GM19397 (cell line): ENCODE results near the gene YBX1.
"Not testable (repeated sequence)": the region's sequence is repeated elsewhere in the genome, so short reads cannot be mapped to it uniquely, and the experiment has no call there.

Experiments
- ATAC-seq: cut with Tn5 transposase; IDR thresholded peaks from one replicate; pipeline ENCODE4 v1.9.1; 2021; ENCODE audit warnings: mild to moderate bottlenecking, moderate library complexity; ENCODE audit not compliant: unreplicated experiment

YBX1 gene

GRCh38 chr1:42681741-42682483 lies at the start of gene YBX1:
Gene YBX1 (plus strand): TSS chr1:42682418. CDS start chr1:42682566, 148 bp downstream.
- peak; percentile 80 for ATAC-seq

GRCh38 chr1:42639116-42639515 lies 43.1 kb upstream of the YBX1 start:
- no peak for ATAC-seq

DNA sequence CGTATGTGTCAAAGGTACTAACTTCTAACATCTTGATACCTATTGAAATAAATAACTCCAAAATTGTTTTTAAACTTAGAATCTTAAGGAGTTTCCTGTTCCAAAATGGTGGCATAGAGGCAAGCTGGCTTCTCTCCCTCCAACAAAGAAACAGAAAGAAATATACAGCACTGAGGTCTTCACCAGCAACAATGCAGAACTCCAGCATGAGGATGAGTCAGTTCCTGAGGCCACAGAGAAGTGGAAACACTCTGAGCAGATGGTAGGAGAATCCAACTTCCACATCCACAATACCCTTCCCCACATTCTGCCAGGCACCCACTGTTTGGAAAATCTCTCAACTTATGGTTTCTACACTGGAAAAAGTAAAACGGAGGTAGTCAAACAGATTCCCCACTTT lies 36.2 kb upstream of the YBX1 start:
- no peak for ATAC-seq

GRCh38 chr1:42657201-42657600 lies 25.0 kb upstream of the YBX1 start:
- ATAC-seq: no peak

- peak; percentile 97 for ATAC-seq
Measured at GRCh38 chr1:42657981-42658876, 24.0 kb upstream of the YBX1 start, which contains the start of gene PPIH. Gene PPIH (plus strand): TSS chr1:42658423. CDS start chr1:42658447, 24 bp downstream.

DNA sequence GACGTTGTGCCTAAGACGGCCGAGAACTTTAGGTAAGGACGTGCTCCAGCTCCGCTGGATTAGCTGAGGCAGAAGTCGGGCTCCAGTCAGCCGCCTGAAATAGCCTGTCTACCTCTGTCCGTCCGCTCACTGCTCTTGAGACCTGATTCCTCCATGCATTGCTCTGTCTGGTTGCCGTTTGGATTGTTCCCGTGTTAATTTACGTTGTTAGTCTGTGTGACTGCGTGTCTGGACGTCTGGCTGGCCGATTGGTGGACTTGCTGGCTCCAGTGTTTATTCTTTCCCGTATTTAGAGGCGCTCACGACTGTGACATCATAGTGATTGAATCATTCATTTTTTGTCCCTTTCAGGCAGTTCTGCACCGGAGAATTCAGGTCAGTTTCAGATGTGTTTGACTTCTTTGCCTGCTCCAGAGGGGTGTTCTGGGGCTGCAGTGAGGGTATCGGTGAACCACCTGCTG lies 23.3 kb upstream of the YBX1 start:
- ATAC-seq: no peak

GRCh38 chr1:42660907-42661500 lies 21.2 kb upstream of the YBX1 start:
- no peak for ATAC-seq

DNA sequence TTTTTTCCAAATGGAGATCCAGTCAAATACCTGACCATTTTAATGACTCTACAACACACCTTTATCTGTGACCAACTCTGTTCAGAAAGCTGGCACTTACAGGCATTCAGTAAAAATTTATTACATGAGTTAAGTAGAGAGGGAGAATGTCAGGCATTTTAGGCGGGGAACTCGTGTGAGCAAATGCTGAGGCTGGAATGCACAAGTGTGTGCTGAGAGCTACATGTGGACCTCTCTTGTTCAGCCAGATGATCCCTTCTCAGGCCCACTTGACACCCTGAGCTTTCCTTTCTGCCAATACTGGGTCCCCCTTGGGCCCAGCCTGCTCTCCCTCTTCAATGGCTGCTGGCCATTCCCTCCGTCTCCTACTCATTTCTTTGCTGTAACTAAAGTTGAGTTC lies 12.3 kb upstream of the YBX1 start:
- no peak for ATAC-seq

DNA sequence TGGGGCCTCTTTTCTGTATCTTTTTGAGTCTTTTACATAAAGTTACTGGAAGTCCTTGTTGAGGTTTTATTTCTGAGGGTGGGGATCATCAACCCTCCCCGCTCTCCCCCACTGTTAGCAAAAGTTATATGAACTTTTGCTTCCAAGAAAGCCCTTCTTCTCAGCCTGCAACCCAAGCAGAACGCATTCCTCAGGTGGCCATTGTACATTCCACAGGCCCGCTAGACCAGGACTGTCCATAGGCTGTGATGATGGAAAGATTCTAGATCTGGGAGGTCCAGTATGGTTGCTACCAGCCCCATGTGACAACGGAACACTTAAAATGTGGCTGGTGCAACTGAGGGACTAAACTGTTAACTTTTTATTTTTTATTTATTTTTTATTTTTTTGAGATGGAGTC lies 11.8 kb upstream of the YBX1 start:
- no peak for ATAC-seq

DNA sequence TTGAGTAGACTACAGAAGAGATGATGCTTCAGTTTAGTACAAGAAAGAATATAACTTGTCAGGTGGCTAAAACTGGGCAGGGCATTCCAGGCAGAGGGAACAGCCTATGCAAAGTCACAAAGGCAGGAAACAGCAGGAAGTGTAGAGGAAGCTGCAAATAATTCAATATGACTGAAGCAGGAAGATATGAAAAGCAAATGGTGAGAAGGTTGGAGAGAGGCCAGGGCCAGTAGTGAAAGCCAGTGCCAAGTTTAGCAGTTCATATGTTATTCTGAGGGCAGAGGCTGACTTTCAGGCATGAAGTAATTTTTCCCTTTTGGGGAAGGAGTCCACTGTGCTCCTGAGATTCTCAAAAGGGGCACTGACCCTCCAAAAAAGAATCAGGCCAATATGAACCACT lies 8.0 kb upstream of the YBX1 start:
- no peak for ATAC-seq

DNA sequence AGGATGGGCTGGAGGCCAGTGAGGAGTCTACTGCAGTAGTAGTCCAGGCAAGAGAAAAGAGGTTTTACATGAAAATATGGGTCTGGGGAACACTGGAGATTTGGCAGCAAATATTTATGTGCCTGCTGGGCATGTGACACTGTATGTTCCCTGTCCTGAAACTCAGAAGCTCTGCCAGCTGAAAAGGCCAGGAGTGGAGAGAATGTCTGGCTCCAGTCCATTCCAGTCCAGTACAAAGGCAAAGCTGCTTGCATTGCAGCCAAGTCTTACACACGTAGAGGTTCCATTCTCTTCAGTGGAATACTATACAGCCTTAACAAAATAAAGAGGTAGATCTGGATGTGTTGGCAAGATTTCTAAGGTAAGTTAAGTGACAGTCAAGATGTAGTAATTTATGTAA lies 7.5 kb upstream of the YBX1 start:
- ATAC-seq: no peak

GRCh38 chr1:42675467-42675866 lies 6.8 kb upstream of the YBX1 start:
- no peak for ATAC-seq

- ATAC-seq: no peak
Measured at GRCh38 chr1:42676534-42677087, 5.6 kb upstream of the YBX1 start.

- no peak for ATAC-seq
Measured at GRCh38 chr1:42679364-42679983, 2.7 kb upstream of the YBX1 start.

DNA sequence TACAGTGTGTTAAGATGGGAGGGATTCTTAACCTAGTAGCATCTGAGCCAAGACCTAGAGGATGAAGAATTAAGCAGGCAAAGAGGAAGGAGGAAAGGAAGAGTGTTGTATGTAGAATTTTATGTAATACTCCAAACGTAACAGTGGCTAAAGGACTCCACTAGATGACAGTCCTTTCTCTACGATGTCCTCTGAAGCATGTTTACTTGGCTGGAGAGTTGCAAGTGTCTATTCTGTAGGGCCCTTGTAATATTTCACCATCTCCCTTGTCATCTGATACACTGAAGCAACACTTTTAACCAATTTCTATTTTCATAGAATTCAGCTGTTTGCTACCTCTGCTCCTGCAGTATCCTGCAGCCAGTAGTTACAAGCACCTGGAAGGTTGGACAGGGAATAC lies 2.2 kb upstream of the YBX1 start:
- no peak for ATAC-seq

GRCh38 chr1:42680921-42681683 lies 1.1 kb upstream of the YBX1 start:
- ATAC-seq: no peak

- ATAC-seq: not testable (repeated sequence)
Measured at GRCh38 chr1:42682484-42682738, 193 bp downstream of the YBX1 start.

DNA sequence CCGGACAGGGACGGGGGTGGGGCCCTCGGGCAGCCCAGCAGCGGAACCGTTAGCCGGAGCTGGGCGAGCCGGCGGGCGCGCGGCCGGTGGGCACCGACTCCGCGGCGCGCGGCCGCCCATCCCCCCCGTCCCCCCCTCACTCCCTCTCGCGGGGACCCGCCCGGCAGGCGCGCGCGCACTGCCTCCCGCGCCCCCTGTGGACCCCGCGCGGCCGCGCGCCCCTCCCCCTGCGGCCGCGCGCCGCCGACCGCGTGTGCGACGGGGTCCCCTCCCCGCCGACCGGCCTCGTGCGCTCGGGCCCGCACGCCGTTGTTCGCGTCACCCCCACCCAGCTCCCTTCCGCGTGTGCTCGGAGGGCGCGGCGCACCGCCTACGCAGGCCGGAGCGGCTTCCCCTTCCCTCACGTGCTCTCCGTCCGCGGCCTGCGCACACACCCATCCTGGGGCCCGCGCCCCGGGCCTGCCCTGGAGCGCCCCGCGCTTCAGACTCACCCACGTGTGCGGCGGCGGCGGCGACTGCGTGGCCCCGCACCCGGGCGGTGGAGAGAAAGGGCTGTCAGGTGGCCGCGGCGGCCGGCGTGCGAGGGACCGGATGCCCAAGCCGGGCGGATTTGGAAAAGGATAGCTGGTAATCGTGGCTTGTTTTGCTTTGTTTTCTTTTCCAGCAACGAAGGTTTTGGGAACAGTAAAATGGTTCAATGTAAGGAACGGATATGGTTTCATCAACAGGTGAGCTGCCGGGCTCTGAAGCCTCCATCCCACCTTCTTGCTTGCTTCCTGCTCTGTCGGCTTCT lies 717 bp downstream of the YBX1 start:
- ATAC-seq: peak; percentile 52

DNA sequence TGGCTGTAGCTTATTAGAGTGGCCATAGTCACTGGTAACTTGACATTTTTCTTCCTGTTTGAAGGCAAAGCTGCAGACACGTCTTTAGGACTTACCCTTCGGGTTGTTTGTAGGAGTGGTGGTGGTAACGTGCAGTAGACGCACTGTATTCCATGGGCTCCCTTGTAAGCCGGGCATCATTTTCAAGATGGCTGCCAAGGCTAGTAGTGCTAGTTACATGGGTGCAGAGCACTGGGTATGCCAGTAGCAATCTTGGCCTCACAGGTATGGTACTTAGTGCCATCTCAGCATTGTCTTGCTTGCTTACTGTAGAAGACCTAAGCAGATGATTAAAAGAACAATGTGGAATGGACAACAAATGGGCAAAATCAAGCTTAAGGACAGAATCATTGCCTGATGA lies 1.9 kb downstream of the YBX1 start:
- no peak for ATAC-seq

DNA sequence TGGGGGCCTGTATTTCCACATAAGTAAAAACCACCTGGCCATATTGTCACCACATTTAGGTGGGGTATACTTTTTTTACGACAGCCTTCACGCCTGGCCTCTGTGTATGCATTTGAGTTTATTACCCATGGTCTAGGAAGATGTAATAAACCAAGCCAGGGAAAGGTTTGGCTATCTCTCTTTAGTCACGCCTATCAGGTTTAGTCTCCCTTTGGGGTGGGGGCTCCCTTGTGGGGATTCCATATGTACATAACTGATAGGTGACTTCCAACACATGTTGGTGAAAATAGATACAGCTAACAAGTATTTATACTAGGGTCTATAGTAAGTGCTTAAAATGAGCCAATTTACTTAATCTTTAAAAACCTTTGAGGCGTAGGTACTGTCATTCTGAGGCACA lies 4.2 kb downstream of the YBX1 start:
- no peak for ATAC-seq
